ENCODE data around the gene EEF1B2.
"Not testable (repeated sequence)": the region's sequence is repeated elsewhere in the genome, so short reads cannot be mapped to it uniquely, and the experiment has no call there.

- TF ChIP-seq, protein P1, sequence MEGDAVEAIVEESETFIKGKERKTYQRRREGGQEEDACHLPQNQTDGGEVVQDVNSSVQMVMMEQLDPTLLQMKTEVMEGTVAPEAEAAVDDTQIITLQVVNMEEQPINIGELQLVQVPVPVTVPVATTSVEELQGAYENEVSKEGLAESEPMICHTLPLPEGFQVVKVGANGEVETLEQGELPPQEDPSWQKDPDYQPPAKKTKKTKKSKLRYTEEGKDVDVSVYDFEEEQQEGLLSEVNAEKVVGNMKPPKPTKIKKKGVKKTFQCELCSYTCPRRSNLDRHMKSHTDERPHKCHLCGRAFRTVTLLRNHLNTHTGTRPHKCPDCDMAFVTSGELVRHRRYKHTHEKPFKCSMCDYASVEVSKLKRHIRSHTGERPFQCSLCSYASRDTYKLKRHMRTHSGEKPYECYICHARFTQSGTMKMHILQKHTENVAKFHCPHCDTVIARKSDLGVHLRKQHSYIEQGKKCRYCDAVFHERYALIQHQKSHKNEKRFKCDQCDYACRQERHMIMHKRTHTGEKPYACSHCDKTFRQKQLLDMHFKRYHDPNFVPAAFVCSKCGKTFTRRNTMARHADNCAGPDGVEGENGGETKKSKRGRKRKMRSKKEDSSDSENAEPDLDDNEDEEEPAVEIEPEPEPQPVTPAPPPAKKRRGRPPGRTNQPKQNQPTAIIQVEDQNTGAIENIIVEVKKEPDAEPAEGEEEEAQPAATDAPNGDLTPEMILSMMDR (IDR thresholded peaks at IDR 0.05): not testable (repeated sequence)
- not testable (repeated sequence) for TF ChIP-seq POLR2A (IDR thresholded peaks at IDR 0.05)
Measured at GRCh38 chr2:206162401-206162800, 2.7 kb downstream of the EEF1B2 start.

All from adrenal gland (tissue), 5 donors.